ENCODE data around the gene SNORC. TPM values are rescaled to one million over a fixed set of nuclear protein-coding genes. Genes with fewer than 3 reads are reported as not detected.

Gene SNORC
- total RNA-seq, 4 donors from 2014 or later = 11.7 to 39.7 (median 16.9) TPM

GRCh38 chr2:232871835-232872736 lies 2.0 kb downstream of the SNORC start:
- Histone ChIP-seq H3K27me3 (peaks cover 20% of the 10 kb centered on the region), H3K27ac (peak overlapping the region; percentile 11), H3K9me3 (no peaks in the 10 kb centered on the region), H3K36me3 (no peaks in the 10 kb centered on the region), H3K4me1 (peaks cover 23% of the 10 kb centered on the region), H3K4me3 (no peak overlapping the region)
- 74% methylated on average over 14 of the region's 22 CpGs for WGBS
- peak in 1 of 2 donors; percentile 81 for DNase-seq (ENCODE audit: low spot score in 2 of 2)
- TF ChIP-seq POLR2A (IDR thresholded peaks at IDR 0.05) = no peak
- no peak for TF ChIP-seq POLR2AphosphoS5 (IDR thresholded peaks at IDR 0.05)
- TF ChIP-seq EP300 (IDR thresholded peaks at IDR 0.05) = no peak
- no peak for TF ChIP-seq CTCF (IDR thresholded peaks at IDR 0.05)

GRCh38 chr2:232872826-232873225 lies 2.8 kb downstream of the SNORC start:
- no peaks in the 10 kb centered on the region for H3K9me3 ChIP-seq
- 76% methylated on average over 5 of the region's 9 CpGs for WGBS
- no peaks in the 10 kb centered on the region for H3K36me3 ChIP-seq
- peaks cover 25% of the 10 kb centered on the region for H3K4me1 ChIP-seq
- TF ChIP-seq EP300 (IDR thresholded peaks at IDR 0.05) (no peak), CTCF (IDR thresholded peaks at IDR 0.05) (no peak), POLR2A (IDR thresholded peaks at IDR 0.05) (no peak), POLR2AphosphoS5 (IDR thresholded peaks at IDR 0.05) (no peak)
- peak in 1 of 2 donors; percentile 67 for DNase-seq (ENCODE audit: low spot score in 2 of 2)
- peak overlapping the region; percentile 7 for H3K27ac ChIP-seq
- peaks cover 20% of the 10 kb centered on the region for H3K27me3 ChIP-seq
- no peak overlapping the region for H3K4me3 ChIP-seq

GRCh38 chr2:232873292-232873908 lies 3.3 kb downstream of the SNORC start:
- TF ChIP-seq POLR2AphosphoS5 (IDR thresholded peaks at IDR 0.05) (no peak), POLR2A (IDR thresholded peaks at IDR 0.05) (no peak), EP300 (IDR thresholded peaks at IDR 0.05) (no peak), CTCF (IDR thresholded peaks at IDR 0.05) (no peak)
- H3K9me3 ChIP-seq = no peaks in the 10 kb centered on the region
- H3K4me3 ChIP-seq = no peak overlapping the region
- H3K36me3 ChIP-seq = no peaks in the 10 kb centered on the region
- H3K27ac ChIP-seq = no peak overlapping the region
- no peak for DNase-seq (ENCODE audit: low spot score in 2 of 2)
- no CpG with 5 or more reads among the region's 14 CpGs for WGBS
- H3K27me3 ChIP-seq = peaks cover 20% of the 10 kb centered on the region
- H3K4me1 ChIP-seq = peaks cover 25% of the 10 kb centered on the region

- Histone ChIP-seq H3K36me3 (no peaks in the 10 kb centered on the region), H3K4me1 (peaks cover 25% of the 10 kb centered on the region), H3K27me3 (peaks cover 20% of the 10 kb centered on the region), H3K4me3 (no peak overlapping the region), H3K27ac (no peak overlapping the region), H3K9me3 (no peaks in the 10 kb centered on the region)
- 79% methylated on average over 6 of the region's 6 CpGs for WGBS
- TF ChIP-seq CTCF (IDR thresholded peaks at IDR 0.05) = no peak
- TF ChIP-seq EP300 (IDR thresholded peaks at IDR 0.05) = no peak
- TF ChIP-seq POLR2AphosphoS5 (IDR thresholded peaks at IDR 0.05) = no peak
- TF ChIP-seq POLR2A (IDR thresholded peaks at IDR 0.05) = no peak
- DNase-seq (ENCODE audit: low spot score in 2 of 2) = peak in 1 of 2 donors; percentile 71
Measured at GRCh38 chr2:232873909-232874641, 4.0 kb downstream of the SNORC start.

All from suprapubic skin (tissue), 4 donors.